GM12878 (cell line): ENCODE measurements around the gene PDCD10. TPM values are rescaled to one million over a fixed set of nuclear protein-coding genes. Genes with fewer than 3 reads are reported as not detected.

Source experiments
- ATAC-seq: fragments of 200-7000 bp; cut with Tn5 transposase; 3 replicates; pipeline ENCODE4 v1.9.1; 2020; ENCODE audit warnings: mild to moderate bottlenecking, moderate library complexity
- BruUV-seq: library from RNA; stranded (reverse); fragments of 400-500 nt; replicated peaks from 2 replicates; lab custom pipeline; 2021; lab: Mats Ljungman, UMichigan
- CTCF ChIA-PET: fragments of 300-600 bp; sonication (Branson Sonifier 250); formaldehyde crosslinking; extraction: SDS; loops from one replicate; lab custom pipeline; 2021; ENCODE audit warnings: inconsistent platforms; lab: Yijun Ruan, JAX
- POLR2A ChIA-PET: fragments of 350-600 bp; formaldehyde crosslinking; extraction: SDS; loops from one replicate; lab custom pipeline; 2021; ENCODE audit warnings: inconsistent platforms; lab: Charles Lee
- RAD21 ChIA-PET: fragments of 300-600 bp; sonication (Branson Sonifier 250); formaldehyde crosslinking; loops from one replicate; lab custom pipeline; 2023; ENCODE audit warnings: antibody characterized with exemption; ENCODE audit not compliant: unreplicated experiment; lab: Charles Lee
- SMC1A ChIA-PET: fragments of 300-600 bp; sonication (Branson Sonifier 250); formaldehyde crosslinking; loops from one replicate; lab custom pipeline; 2023; ENCODE audit not compliant: unreplicated experiment, uncharacterized antibody; lab: Charles Lee
- DNase-seq: peaks from one replicate; pipeline ENCODE4 v3.0.0-alpha.2; 2011; ENCODE audit warnings: low read depth, low spot score
- FAIRE-seq: peaks from 3 replicates; lab custom pipeline; 2011; peaks lifted over from hg19 to GRCh38; lab: Jason Lieb, UNC
- H2AFZ ChIP-seq: 2 replicates; pipeline ENCODE4 v1.6.0; 2011; ENCODE audit warnings: low read depth, low read length, control low read depth; ENCODE audit not compliant: control insufficient read depth
- H3K27ac ChIP-seq: 2 replicates; pipeline ENCODE4 v1.5.1; 2011; ENCODE audit warnings: control low read depth; ENCODE audit not compliant: control insufficient read depth, insufficient read depth
- H3K27me3 ChIP-seq, 2 experiments: replicated peaks in 1 of 2; 2 replicates each; pipeline versions ENCODE4 v1.6.0 to v1.6.1; 2011; ENCODE audit warnings: low read length in 1 of 2; ENCODE audit not compliant: control insufficient read depth in 2 of 2, insufficient read depth in 2 of 2
- H3K36me3 ChIP-seq, 2 experiments: 2 replicates each; pipeline ENCODE4 v1.5.1; 2011; ENCODE audit warnings: low read length in 1 of 2; ENCODE audit not compliant: control insufficient read depth in 2 of 2, insufficient read depth in 2 of 2
- H3K4me1 ChIP-seq: 2 replicates; pipeline ENCODE4 v1.6.1; 2011; ENCODE audit warnings: mild to moderate bottlenecking, low read length, moderate library complexity, mixed read lengths; ENCODE audit not compliant: control insufficient read depth, insufficient read depth
- H3K4me2 ChIP-seq: 2 replicates; pipeline ENCODE4 v1.6.0; 2011; ENCODE audit warnings: control low read depth; ENCODE audit not compliant: control insufficient read depth, insufficient read depth
- H3K4me3 ChIP-seq: fragments of 200-600 bp; sonication (generic); 2 replicates; pipeline ENCODE4 v1.5.1; 2016
- H3K79me2 ChIP-seq: 2 replicates; pipeline ENCODE4 v1.6.0; 2011; ENCODE audit warnings: low read length; ENCODE audit not compliant: control insufficient read depth, insufficient read depth
- H3K9ac ChIP-seq: 2 replicates; pipeline ENCODE4 v1.8.0; 2011; ENCODE audit warnings: low read length, control low read depth, mixed read lengths; ENCODE audit not compliant: control insufficient read depth, insufficient read depth
- H3K9me3 ChIP-seq: replicated peaks from 3 replicates; pipeline ENCODE4 v1.5.1; 2011; ENCODE audit warnings: mild to moderate bottlenecking, low read length; ENCODE audit not compliant: control insufficient read depth, insufficient read depth
- H4K20me1 ChIP-seq: 2 replicates; pipeline ENCODE4 v1.6.0; 2011; ENCODE audit not compliant: control insufficient read depth, insufficient read depth
- ESRRA ChIP-seq: IDR thresholded peaks from 2 replicates; pipeline ENCODE4 v1.6.1; 2012; ENCODE audit warnings: mild to moderate bottlenecking, low read length, improper control_type of control experiment
- GATAD2B ChIP-seq: fragments of 450-650 bp; conservative IDR thresholded peaks from 2 replicates; pipeline ENCODE4 v1.6.1; 2017; ENCODE audit warnings: low read depth, mild to moderate bottlenecking, moderate library complexity
- KDM1A ChIP-seq: fragments of 200-600 bp; sonication (generic); IDR thresholded peaks from 2 replicates; pipeline ENCODE4 v1.6.1; 2016; ENCODE audit warnings: borderline replicate concordance
- MLLT1 ChIP-seq: fragments of 450-650 bp; IDR thresholded peaks from 2 replicates; pipeline ENCODE4 v1.6.1; 2016; ENCODE audit warnings: mild to moderate bottlenecking
- MYB ChIP-seq: fragments of 150-350 bp; IDR thresholded peaks from 2 replicates; pipeline ENCODE4 v1.6.1; 2014; ENCODE audit warnings: mild to moderate bottlenecking, low read depth, low read length, borderline replicate concordance
- NR2C2 ChIP-seq: IDR thresholded peaks from 2 replicates; pipeline ENCODE4 v1.6.1; 2011; ENCODE audit warnings: borderline replicate concordance, low read depth; ENCODE audit not compliant: control insufficient read depth, insufficient read length
- RELA ChIP-seq: fragments of 450-650 bp; IDR thresholded peaks from 2 replicates; pipeline ENCODE4 v1.8.0; 2014; ENCODE audit warnings: borderline replicate concordance; ENCODE audit not compliant: partially characterized antibody
- REST ChIP-seq: IDR thresholded peaks from 2 replicates; pipeline ENCODE4 v1.6.1; 2012; ENCODE audit warnings: mild to moderate bottlenecking, low read depth, low read length
- SMAD5 ChIP-seq: IDR thresholded peaks from 2 replicates; pipeline ENCODE4 v1.6.1; 2016; ENCODE audit warnings: antibody characterized with exemption, low read depth
- SUPT20H ChIP-seq: IDR thresholded peaks from 2 replicates; pipeline ENCODE4 v1.6.1; 2011; ENCODE audit warnings: low read depth, mild to moderate bottlenecking, low read length, moderate library complexity, borderline replicate concordance; ENCODE audit not compliant: control insufficient read depth
- TAF1 ChIP-seq: IDR thresholded peaks from 2 replicates; pipeline ENCODE4 v1.6.1; 2011; ENCODE audit warnings: mild to moderate bottlenecking, low read depth, low read length, borderline replicate concordance
- ZBTB33 ChIP-seq: fragments of 450-650 bp; IDR thresholded peaks from 2 replicates; pipeline ENCODE4 v1.6.1; 2017; ENCODE audit warnings: mild to moderate bottlenecking
- ZNF274 ChIP-seq: IDR thresholded peaks from one replicate; pipeline ENCODE4 v1.8.0; 2011; ENCODE audit not compliant: insufficient read length, insufficient read depth
- WGBS: methylation state at CpG from one replicate; pipeline ENCODE4 v1.1.6; 2016; ENCODE audit warnings: low lambda C conversion rate; ENCODE audit not compliant: insufficient replicate concordance, insufficient coverage; ENCODE audit errors: missing lambda C conversion rate; 5-methylcytosine and 5-hydroxymethylcytosine counted together
- in situ Hi-C: fragments of 300-500 bp; cut with MboI; formaldehyde crosslinking; loops from 9 replicates; pipeline ENCODE4 v1.14.3; 2018; ENCODE audit warnings: mixed read lengths
- intact Hi-C: fragments of 100-400 bp; cut with micrococcal nuclease; formaldehyde crosslinking; loops from one replicate; pipeline ENCODE4 v1.14.2; 2022; ENCODE audit not compliant: unreplicated experiment
- polyA plus RNA-seq, 11 experiments: library from polyadenylated mRNA; depleted of rRNA in 4 of 11; unstranded in 6 of 11; stranded (reverse) in 5 of 11; fragments of >200 nt; fragmentation: Nextera tagmentation in 4 of 11; fragmentation: Illumina TruSeq in 1 of 11; extraction: Ambion mirVana in 4 of 11; extraction: Trizol in 1 of 11; gene quantifications; 1 replicate in 1 of 11; 2 replicates in 10 of 11; pipeline versions ENCODE4 v1.2.1 to v1.2.3, GENCODE V29; 2011 to 2016; ENCODE audit warnings: inconsistent platforms in 2 of 11, missing spikeins in 2 of 11, low read depth in 1 of 11
- total RNA-seq, 4 experiments: library from RNA; depleted of rRNA in 3 of 4; stranded (reverse); fragments of >200 nt in 3 of 4; fragmentation: Illumina TruSeq in 1 of 4; extraction: Trizol in 1 of 4; gene quantifications; 2 replicates each; pipeline versions ENCODE4 v1.2.1 to v1.2.3, GENCODE V29; 2013 to 2021

The PDCD10 gene
- total and polyA plus RNA-seq, 10 of the 15 experiments (the other 5 are each of a cell fraction or from before 2014, with no cell fraction given) = 64.1 to 247 (median 125) TPM

- ChIA-PET CTCF (interaction anchor here (0.8 to 3.5 kb wide), 5 partner anchors 12 to 363 kb away, joined by 3 to 42 read pairs (median 24); partner anchors contain the start of gene ZBBX), SMC1A (interaction anchor here (1.7 to 3.1 kb wide), 3 partner anchors 8 to 48 kb away, joined by 5 to 24 read pairs (median 7); no protein-coding TSS in a partner anchor), RAD21 (interaction anchor here (1.5 to 2.7 kb wide), 3 partner anchors 7 to 57 kb away, joined by 6 to 17 read pairs (median 10); no protein-coding TSS in a partner anchor), POLR2A (interaction anchor here (0.8 kb wide), 2 partner anchors 9 to 43 kb away, joined by 3 read pairs; no protein-coding TSS in a partner anchor)
- H3K4me2 ChIP-seq = no peak overlapping the region
- DNase-seq (no peak), ATAC-seq (no peak), FAIRE-seq (no peak)
- H3K9ac ChIP-seq = no peak overlapping the region
- H3K27ac ChIP-seq = no peak overlapping the region
- no peak overlapping the region for H3K4me3 ChIP-seq
- H4K20me1 ChIP-seq = no peaks in the 10 kb centered on the region
- in situ Hi-C loops = no loop called here
- H3K36me3 ChIP-seq = no peaks in the 10 kb centered on the region
- BruUV-seq = no TSS peak
- H3K4me1 ChIP-seq = no peaks in the 10 kb centered on the region
- no peak overlapping the region for H2AFZ ChIP-seq
- H3K27me3 ChIP-seq = no peaks in the 10 kb centered on the region
- WGBS = 75% methylated on average over 2 of the region's 2 CpGs
- H3K79me2 ChIP-seq = no peaks in the 10 kb centered on the region
- intact Hi-C loops = no loop called here
- H3K9me3 ChIP-seq = no peaks in the 10 kb centered on the region; the same call in 2 of the 3 replicates
- TF ChIP-seq SMAD5 = no peak
- TF ChIP-seq NR2C2 = no peak
- TF ChIP-seq RELA = no peak
- TF ChIP-seq KDM1A = no peak
- no peak for TF ChIP-seq GATAD2B
- no peak for TF ChIP-seq ZNF274
- TF ChIP-seq ESRRA = no peak
- no peak for TF ChIP-seq REST
- no peak for TF ChIP-seq SUPT20H
- no peak for TF ChIP-seq TAF1
- TF ChIP-seq ZBTB33 = no peak
- no peak for TF ChIP-seq MLLT1
- no peak for TF ChIP-seq MYB
Measured at GRCh38 chr3:167742338-167742737, 7.6 kb upstream of the PDCD10 start.
